Measurements from ENCODE around the gene ZNF350. TPM values are rescaled to one million over a fixed set of nuclear protein-coding genes. Genes with fewer than 3 reads are reported as not detected.
A peak's percentile ranks its signal among the peaks of the same experiment; 100 is the strongest.

ZNF350 gene
- total and polyA plus RNA-seq, 2 of the 13 experiments (the other 11 are each of a cell fraction or from before 2014, with no cell fraction given): 3.7 to 6.9 TPM

GRCh38 chr19:51986309-51987291 lies at the start of gene ZNF350 (continued):
- TF ChIP-seq NR0B2 (CRISPR knock-in tag; IDR thresholded peaks at IDR 0.05): no peak
- TF ChIP-seq ZFYVE20 (CRISPR knock-in tag; IDR thresholded peaks at IDR 0.05; ENCODE audit: borderline replicate concordance, low read depth): no peak
- no peak for TF ChIP-seq ZNF597 (CRISPR knock-in tag; IDR thresholded peaks at IDR 0.05)
- TF ChIP-seq PRPF4 (IDR thresholded peaks at IDR 0.05; ENCODE audit: low read depth, low read length, poor library complexity, severe bottlenecking): no peak
- TF ChIP-seq ZBTB10 (CRISPR knock-in tag; IDR thresholded peaks at IDR 0.05; ENCODE audit: borderline replicate concordance): 0 out of 2 replicates have a peak, but pooled peaks have one; percentile 20
- no peak for TF ChIP-seq CSRNP2 (CRISPR knock-in tag; conservative IDR thresholded peaks at IDR 0.05; ENCODE audit: low read depth)
- TF ChIP-seq ZNF3 (CRISPR knock-in tag; IDR thresholded peaks at IDR 0.05): no peak
- 0 out of 2 replicates have a peak, but pooled peaks have one; percentile 27 for TF ChIP-seq SOX13 (IDR thresholded peaks at IDR 0.05)
- peak in 1 of 2 experiments; percentile 51; a peak in 1 of 4 replicates for TF ChIP-seq SOX13 (CRISPR knock-in tag; conservative IDR thresholded peaks at IDR 0.05 in 1 of 2, IDR thresholded peaks at IDR 0.05 in 1 of 2)
- no peak for TF ChIP-seq CTCF (CRISPR knock-in tag; IDR thresholded peaks at IDR 0.05)
- TF ChIP-seq EP300 (IDR thresholded peaks at IDR 0.05; ENCODE audit: low read depth in 2 of 2, low read length in 2 of 2): 0 out of 4 replicates have a peak, but pooled peaks of 1 of the 2 experiments have one; percentile 46
- peak; percentile 20; the same call in 1 of the 2 replicates for TF ChIP-seq EP300 (CRISPR knock-in tag; IDR thresholded peaks at IDR 0.05; ENCODE audit: borderline replicate concordance)
- no peak for TF ChIP-seq ARID3A (IDR thresholded peaks at IDR 0.05; ENCODE audit: low read depth, low read length)
- no peak for TF ChIP-seq E2F2 (CRISPR knock-in tag; IDR thresholded peaks at IDR 0.05; ENCODE audit: borderline replicate concordance)
- 0 out of 2 replicates have a peak, but pooled peaks have one; percentile 42 for TF ChIP-seq ZNF136 (CRISPR knock-in tag; IDR thresholded peaks at IDR 0.05; ENCODE audit: low read depth)

Measured in HepG2 (cell line).